Measurements from ENCODE around the gene ZYG11A. TPM values are rescaled to one million over a fixed set of nuclear protein-coding genes. Genes with fewer than 3 reads are reported as not detected.

The ZYG11A gene
- total and polyA plus RNA-seq, 2 of the 13 experiments (the other 11 are each of a cell fraction or from before 2014, with no cell fraction given): not detected

DNA sequence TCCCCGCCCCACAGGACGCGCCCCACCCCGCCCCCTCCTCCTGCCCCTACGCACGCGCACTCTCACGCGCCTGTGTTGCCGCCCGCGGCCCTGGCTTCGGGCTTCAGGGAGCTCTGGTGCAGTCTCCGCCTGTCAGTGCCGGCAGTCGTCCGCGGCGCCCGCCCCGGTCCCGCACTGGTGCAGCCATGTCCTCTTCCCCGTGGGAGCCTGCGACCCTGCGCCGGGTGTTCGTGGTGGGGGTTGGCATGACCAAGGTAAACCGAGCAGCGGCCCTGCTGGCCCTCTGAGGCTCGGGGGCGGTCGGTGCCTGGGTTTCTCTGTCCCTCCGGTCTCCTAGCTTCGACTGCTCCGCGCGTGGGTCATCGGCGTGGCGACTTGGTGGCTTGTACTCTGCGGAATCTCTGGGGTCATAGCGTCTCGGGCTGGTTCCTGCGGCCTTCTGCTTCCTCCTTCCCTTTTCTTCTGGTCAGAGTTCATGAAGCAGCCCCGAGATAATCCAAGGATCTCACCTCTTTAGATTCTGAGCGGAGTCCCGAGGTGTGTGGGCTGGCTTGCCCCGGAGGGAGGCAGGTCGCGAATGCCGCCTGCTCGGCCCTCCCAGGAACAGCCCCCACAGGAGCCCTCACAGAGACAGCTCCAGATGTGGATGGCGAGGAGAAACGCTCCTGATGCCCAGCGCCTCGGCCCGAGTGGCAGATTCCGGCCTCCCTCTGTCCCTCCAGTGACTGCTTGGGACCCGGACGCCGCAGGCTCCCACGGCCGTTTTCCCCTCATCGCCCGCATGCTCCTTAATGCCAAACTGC, 84.9 kb downstream of the ZYG11A start, which contains the start of gene SCP2 (continued):
- TF ChIP-seq, protein P1, sequence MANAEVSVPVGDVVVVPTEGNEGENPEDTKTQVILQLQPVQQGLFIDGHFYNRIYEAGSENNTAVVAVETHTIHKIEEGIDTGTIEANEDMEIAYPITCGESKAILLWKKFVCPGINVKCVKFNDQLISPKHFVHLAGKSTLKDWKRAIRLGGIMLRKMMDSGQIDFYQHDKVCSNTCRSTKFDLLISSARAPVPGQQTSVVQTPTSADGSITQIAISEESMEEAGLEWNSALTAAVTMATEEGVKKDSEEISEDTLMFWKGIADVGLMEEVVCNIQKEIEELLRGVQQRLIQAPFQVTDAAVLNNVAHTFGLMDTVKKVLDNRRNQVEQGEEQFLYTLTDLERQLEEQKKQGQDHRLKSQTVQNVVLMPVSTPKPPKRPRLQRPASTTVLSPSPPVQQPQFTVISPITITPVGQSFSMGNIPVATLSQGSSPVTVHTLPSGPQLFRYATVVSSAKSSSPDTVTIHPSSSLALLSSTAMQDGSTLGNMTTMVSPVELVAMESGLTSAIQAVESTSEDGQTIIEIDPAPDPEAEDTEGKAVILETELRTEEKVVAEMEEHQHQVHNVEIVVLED (CRISPR knock-in tag; IDR thresholded peaks at IDR 0.05; ENCODE audit: borderline replicate concordance): peak; percentile 31; the same call in 1 of the 2 replicates
- TF ChIP-seq TCF7 (IDR thresholded peaks at IDR 0.05; ENCODE audit: low read depth) (no peak), GABPB1 (CRISPR knock-in tag; IDR thresholded peaks at IDR 0.05) (peak; percentile 49; the same call in 1 of the 2 replicates), ARNT2 (CRISPR knock-in tag; IDR thresholded peaks at IDR 0.05; ENCODE audit: low read depth) (peak; percentile 48; the same call in 1 of the 2 replicates), MBNL3 (CRISPR knock-in tag; conservative IDR thresholded peaks at IDR 0.05) (no peak), ZNF607 (CRISPR knock-in tag; IDR thresholded peaks at IDR 0.05; ENCODE audit: borderline replicate concordance) (0 out of 2 replicates have a peak, but pooled peaks have one; percentile 19), HDAC6 (IDR thresholded peaks at IDR 0.05; ENCODE audit: low read depth, low read length) (no peak), ZNF501 (CRISPR knock-in tag; IDR thresholded peaks at IDR 0.05) (0 out of 2 replicates have a peak, but pooled peaks have one; percentile 34), NFE2L1 (CRISPR knock-in tag; IDR thresholded peaks at IDR 0.05; ENCODE audit: borderline replicate concordance) (0 out of 2 replicates have a peak, but pooled peaks have one; percentile 33), SATB2 (CRISPR knock-in tag; IDR thresholded peaks at IDR 0.05) (0 out of 2 replicates have a peak, but pooled peaks have one; percentile 29), ARID2 (CRISPR knock-in tag; IDR thresholded peaks at IDR 0.05; ENCODE audit: borderline replicate concordance) (0 out of 2 replicates have a peak, but pooled peaks have one; percentile 38), SALL1 (CRISPR knock-in tag; IDR thresholded peaks at IDR 0.05) (peak; percentile 73), ZNF883 (CRISPR knock-in tag; IDR thresholded peaks at IDR 0.05; ENCODE audit: not compliant biosample characterization) (peak; percentile 48), ZSCAN21 (CRISPR knock-in tag; IDR thresholded peaks at IDR 0.05; ENCODE audit: borderline replicate concordance) (no peak), MATR3 (CRISPR knock-in tag; IDR thresholded peaks at IDR 0.05) (no peak), MZF1 (CRISPR knock-in tag; IDR thresholded peaks at IDR 0.05; ENCODE audit: borderline replicate concordance) (no peak)
- TF ChIP-seq, protein P2, sequence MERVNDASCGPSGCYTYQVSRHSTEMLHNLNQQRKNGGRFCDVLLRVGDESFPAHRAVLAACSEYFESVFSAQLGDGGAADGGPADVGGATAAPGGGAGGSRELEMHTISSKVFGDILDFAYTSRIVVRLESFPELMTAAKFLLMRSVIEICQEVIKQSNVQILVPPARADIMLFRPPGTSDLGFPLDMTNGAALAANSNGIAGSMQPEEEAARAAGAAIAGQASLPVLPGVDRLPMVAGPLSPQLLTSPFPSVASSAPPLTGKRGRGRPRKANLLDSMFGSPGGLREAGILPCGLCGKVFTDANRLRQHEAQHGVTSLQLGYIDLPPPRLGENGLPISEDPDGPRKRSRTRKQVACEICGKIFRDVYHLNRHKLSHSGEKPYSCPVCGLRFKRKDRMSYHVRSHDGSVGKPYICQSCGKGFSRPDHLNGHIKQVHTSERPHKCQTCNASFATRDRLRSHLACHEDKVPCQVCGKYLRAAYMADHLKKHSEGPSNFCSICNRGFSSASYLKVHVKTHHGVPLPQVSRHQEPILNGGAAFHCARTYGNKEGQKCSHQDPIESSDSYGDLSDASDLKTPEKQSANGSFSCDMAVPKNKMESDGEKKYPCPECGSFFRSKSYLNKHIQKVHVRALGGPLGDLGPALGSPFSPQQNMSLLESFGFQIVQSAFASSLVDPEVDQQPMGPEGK (CRISPR knock-in tag; IDR thresholded peaks at IDR 0.05): no peak
- TF ChIP-seq, protein P3, sequence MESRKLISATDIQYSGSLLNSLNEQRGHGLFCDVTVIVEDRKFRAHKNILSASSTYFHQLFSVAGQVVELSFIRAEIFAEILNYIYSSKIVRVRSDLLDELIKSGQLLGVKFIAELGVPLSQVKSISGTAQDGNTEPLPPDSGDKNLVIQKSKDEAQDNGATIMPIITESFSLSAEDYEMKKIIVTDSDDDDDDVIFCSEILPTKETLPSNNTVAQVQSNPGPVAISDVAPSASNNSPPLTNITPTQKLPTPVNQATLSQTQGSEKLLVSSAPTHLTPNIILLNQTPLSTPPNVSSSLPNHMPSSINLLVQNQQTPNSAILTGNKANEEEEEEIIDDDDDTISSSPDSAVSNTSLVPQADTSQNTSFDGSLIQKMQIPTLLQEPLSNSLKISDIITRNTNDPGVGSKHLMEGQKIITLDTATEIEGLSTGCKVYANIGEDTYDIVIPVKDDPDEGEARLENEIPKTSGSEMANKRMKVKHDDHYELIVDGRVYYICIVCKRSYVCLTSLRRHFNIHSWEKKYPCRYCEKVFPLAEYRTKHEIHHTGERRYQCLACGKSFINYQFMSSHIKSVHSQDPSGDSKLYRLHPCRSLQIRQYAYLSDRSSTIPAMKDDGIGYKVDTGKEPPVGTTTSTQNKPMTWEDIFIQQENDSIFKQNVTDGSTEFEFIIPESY (CRISPR knock-in tag; IDR thresholded peaks at IDR 0.05): no peak

Data from HepG2 (cell line).